RWPE2 (cell line): ENCODE results near the gene NFKB2.
A peak's percentile ranks its signal among the peaks of the same experiment; 100 is the strongest.

Experiments used
- ATAC-seq: fragments of 200-7000 bp; cut with Tn5 transposase; 3 replicates; pipeline ENCODE4 v1.9.1; 2021; ENCODE audit warnings: low read depth
- DNase-seq: peaks from one replicate; pipeline ENCODE4 v3.0.0-alpha.2; 2020; ENCODE audit warnings: low spot score
- H3K27ac ChIP-seq: fragments of 450-650 bp; 2 replicates; pipeline ENCODE4 v1.5.1; 2017; ENCODE audit warnings: mild to moderate bottlenecking; ENCODE audit not compliant: poor library complexity, severe bottlenecking
- H3K27me3 ChIP-seq: fragments of 250-450 bp; sonication (Bioruptor Pico); 2 replicates; pipeline ENCODE4 v1.5.1; 2021; ENCODE audit warnings: mild to moderate bottlenecking, moderate library complexity; ENCODE audit not compliant: insufficient read depth, poor library complexity, severe bottlenecking
- H3K36me3 ChIP-seq: fragments of 250-450 bp; sonication (Bioruptor Pico); 2 replicates; pipeline ENCODE4 v1.5.1; 2020; ENCODE audit warnings: low read depth, mild to moderate bottlenecking, moderate library complexity
- H3K4me1 ChIP-seq: fragments of 250-450 bp; sonication (Bioruptor Pico); 2 replicates; pipeline ENCODE4 v1.5.1; 2021; ENCODE audit warnings: mild to moderate bottlenecking, moderate library complexity; ENCODE audit not compliant: insufficient read depth, poor library complexity, severe bottlenecking
- H3K4me3 ChIP-seq: fragments of 250-450 bp; sonication (Bioruptor Pico); 2 replicates; pipeline ENCODE4 v1.5.1; 2021; ENCODE audit warnings: mild to moderate bottlenecking, moderate library complexity; ENCODE audit not compliant: severe bottlenecking
- H3K9me3 ChIP-seq: fragments of 250-450 bp; sonication (Bioruptor Pico); 2 replicates; pipeline ENCODE4 v1.5.1; 2021; ENCODE audit warnings: mild to moderate bottlenecking, moderate library complexity; ENCODE audit not compliant: severe bottlenecking
- TF ChIP-seq, protein P1 (sequence below): fragments of 450-650 bp; IDR thresholded peaks from one replicate; pipeline ENCODE4 v1.5.1; 2017; ENCODE audit warnings: mild to moderate bottlenecking, moderate library complexity; ENCODE audit not compliant: poor library complexity, severe bottlenecking

NFKB2 gene

DNA sequence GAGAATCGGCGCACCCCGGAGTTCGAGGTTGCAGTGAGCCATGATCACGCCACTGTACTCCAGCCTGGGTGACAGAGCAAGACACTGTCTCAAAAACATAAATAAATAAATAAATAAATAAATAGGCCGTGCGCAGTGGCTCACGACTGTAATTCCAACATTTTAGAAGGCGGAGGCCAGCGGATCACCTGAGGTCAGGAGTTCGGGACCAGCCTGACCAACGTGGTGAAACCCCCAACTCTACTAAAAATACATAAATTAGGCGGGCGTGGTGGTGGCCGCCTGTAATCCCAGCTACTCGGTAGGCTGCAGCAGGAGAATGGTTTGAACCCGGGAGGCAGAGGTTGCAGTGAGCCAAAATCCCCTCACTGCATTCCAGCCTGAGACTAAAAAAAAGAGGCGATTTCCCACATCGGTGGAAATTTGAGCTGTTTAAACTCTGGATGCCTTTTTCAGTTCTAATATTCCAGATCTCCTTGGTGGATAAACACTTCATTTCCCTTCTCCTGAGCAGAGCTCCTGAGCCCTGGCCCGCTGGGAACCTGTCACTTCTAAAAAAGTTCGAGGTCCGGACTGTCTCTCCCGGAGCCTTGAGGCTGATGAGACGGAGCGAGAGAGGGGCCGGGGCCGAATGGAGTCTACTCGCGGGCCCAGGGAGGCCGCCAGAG is 2.0 kb upstream of the NFKB2 start:
- H3K4me3 ChIP-seq, result peak overlapping the region; percentile 58
- TF ChIP-seq, protein P1, sequence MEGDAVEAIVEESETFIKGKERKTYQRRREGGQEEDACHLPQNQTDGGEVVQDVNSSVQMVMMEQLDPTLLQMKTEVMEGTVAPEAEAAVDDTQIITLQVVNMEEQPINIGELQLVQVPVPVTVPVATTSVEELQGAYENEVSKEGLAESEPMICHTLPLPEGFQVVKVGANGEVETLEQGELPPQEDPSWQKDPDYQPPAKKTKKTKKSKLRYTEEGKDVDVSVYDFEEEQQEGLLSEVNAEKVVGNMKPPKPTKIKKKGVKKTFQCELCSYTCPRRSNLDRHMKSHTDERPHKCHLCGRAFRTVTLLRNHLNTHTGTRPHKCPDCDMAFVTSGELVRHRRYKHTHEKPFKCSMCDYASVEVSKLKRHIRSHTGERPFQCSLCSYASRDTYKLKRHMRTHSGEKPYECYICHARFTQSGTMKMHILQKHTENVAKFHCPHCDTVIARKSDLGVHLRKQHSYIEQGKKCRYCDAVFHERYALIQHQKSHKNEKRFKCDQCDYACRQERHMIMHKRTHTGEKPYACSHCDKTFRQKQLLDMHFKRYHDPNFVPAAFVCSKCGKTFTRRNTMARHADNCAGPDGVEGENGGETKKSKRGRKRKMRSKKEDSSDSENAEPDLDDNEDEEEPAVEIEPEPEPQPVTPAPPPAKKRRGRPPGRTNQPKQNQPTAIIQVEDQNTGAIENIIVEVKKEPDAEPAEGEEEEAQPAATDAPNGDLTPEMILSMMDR, result no peak

DNA sequence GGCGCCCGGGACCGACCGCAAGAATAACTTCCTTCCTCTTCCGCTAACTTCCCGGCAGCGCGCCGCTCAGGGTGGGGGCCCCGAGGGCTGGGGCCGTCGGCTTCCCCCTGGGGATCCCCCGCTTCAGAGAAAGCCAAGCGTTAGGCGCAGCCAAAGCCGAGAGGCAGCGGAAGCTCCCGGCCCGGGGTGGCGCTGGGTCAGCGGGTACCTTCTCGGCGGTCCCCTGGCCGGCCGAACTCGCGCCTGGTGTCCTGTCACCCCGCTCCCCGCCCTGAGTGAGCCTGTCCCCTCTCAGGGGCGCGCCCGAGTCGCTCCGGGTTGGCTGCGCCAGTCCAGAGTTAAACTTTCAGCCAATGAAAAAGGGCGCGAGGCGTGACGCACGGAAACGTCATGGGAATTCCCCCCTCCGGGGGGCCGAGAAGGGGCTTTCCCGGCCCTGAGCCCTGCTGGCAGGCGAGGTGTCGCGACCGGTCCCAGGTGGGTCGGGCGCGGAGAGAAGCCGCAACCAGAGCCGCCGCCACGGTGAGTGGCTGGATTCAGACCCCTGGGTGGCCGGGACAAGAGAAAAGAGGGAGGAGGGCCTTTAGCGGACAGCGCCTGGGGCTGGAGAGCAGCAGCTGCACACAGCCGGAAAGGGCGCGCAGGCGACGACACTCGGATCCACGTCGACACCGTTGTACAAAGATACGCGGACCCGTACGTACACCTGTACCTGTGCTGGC is 1.3 kb upstream of the NFKB2 start:
- peak; percentile 95 for DNase-seq
- Histone ChIP-seq H3K9me3 (no peaks in the 10 kb centered on the region), H3K27me3 (no peaks in the 10 kb centered on the region), H3K4me1 (no peaks in the 10 kb centered on the region), H3K36me3 (peaks cover 14% of the 10 kb centered on the region), H3K27ac (peak overlapping the region; percentile 43), H3K4me3 (peak overlapping the region; percentile 58)
- peak; percentile 81 for ATAC-seq
- TF ChIP-seq, protein P1, result peak; percentile 97

More for the DNA sequence above, 2.0 kb upstream of the NFKB2 start:
- peak overlapping the region; percentile 43 for H3K27ac ChIP-seq
- H3K36me3 ChIP-seq, result peaks cover 14% of the 10 kb centered on the region
- H3K27me3 ChIP-seq, result no peaks in the 10 kb centered on the region
- ATAC-seq, result no peak
- DNase-seq, result no peak
- no peaks in the 10 kb centered on the region for H3K4me1 ChIP-seq
- H3K9me3 ChIP-seq, result no peaks in the 10 kb centered on the region

DNA sequence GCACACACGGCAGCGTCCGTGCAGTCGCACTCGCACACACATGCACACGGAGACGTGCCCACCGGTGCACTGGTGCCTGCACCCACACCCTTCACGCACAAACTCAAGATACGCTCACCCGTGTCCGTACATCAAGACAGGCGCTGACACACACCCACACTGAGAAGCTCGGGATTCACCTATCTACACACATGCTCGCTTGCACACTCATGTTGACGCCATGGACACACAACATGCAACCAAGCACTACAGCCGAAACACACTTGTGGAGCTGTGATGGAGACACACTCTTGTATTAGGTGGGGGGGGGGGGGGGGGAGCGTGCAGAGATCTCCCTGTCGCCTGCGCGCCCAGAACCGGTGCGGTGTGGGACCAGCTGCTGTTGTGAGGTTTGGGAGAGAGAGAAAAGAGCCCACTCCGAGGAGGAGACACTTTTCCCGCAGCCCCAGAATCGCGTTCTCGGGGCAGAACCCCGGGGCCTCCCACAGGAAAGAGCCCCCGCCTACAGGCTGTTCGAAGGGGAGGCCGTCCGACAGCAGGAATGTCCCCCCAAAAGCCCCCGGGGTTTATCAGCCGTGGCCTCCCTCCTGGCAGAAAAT is 605 bp upstream of the NFKB2 start:
- peak overlapping the region; percentile 43 for H3K27ac ChIP-seq
- no peak for DNase-seq
- H3K36me3 ChIP-seq, result peaks cover 16% of the 10 kb centered on the region
- peak overlapping the region; percentile 58 for H3K4me3 ChIP-seq
- H3K9me3 ChIP-seq, result no peaks in the 10 kb centered on the region
- TF ChIP-seq, protein P1, result no peak
- no peaks in the 10 kb centered on the region for H3K4me1 ChIP-seq
- peak; percentile 1; the same call in 2 of the 3 replicates for ATAC-seq
- H3K27me3 ChIP-seq, result no peaks in the 10 kb centered on the region

DNA sequence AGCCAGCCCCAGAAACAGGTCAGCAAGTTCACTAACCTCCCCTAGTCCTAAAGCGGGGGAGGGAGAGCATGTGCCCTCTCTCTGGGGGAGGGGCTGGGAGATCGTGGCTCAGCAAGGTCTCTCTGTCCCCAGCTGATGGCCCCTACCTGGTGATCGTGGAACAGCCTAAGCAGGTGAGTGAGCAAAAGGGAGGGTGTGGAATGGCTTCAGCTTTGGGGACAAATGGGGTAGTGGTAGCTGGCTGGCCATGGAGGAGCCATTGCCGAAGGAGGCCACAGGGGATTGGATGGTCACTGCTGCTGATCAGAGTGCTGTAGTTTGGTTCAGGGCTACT is 779 bp downstream of the NFKB2 start:
- no peaks in the 10 kb centered on the region for H3K27me3 ChIP-seq
- peaks cover under 1% of the 10 kb centered on the region for H3K4me1 ChIP-seq
- DNase-seq (no peak), ATAC-seq (no peak)
- H3K27ac ChIP-seq, result peak overlapping the region; percentile 43
- TF ChIP-seq, protein P1, result no peak
- H3K36me3 ChIP-seq, result peaks cover 20% of the 10 kb centered on the region
- H3K4me3 ChIP-seq, result peak overlapping the region; percentile 58
- H3K9me3 ChIP-seq, result no peaks in the 10 kb centered on the region
